Cardiac fibroblast (primary cell): ENCODE data around the gene IPO7.
"Not testable (repeated sequence)": the region's sequence is repeated elsewhere in the genome, so short reads cannot be mapped to it uniquely, and the experiment has no call there.

ENCODE experiments used
- DNase-seq, 2 donors: peaks; one replicate each; pipeline versions ENCODE4 v3.0.0 to v3.0.0-alpha.2; 2010; ENCODE audit warnings: low read depth in 2 of 2
- H3K4me3 ChIP-seq, 2 donors: replicated peaks in 1 of 2; 1 replicate in 1 of 2; 2 replicates in 1 of 2; pipeline ENCODE4 v1.5.1; 2011; ENCODE audit warnings: low read depth in 2 of 2, low read length in 2 of 2, mild to moderate bottlenecking in 2 of 2, moderate library complexity in 1 of 2
- TF ChIP-seq, protein P1 (sequence below): IDR thresholded peaks from one replicate; pipeline ENCODE4 v1.5.1; 2011; ENCODE audit warnings: low read depth, mild to moderate bottlenecking, low read length, inconsistent platforms

IPO7 gene

GRCh38 chr11:9399466-9399865, 15.0 kb downstream of the IPO7 start:
- DNase-seq: no peak
- no peak overlapping the region for H3K4me3 ChIP-seq
- TF ChIP-seq, protein P1, sequence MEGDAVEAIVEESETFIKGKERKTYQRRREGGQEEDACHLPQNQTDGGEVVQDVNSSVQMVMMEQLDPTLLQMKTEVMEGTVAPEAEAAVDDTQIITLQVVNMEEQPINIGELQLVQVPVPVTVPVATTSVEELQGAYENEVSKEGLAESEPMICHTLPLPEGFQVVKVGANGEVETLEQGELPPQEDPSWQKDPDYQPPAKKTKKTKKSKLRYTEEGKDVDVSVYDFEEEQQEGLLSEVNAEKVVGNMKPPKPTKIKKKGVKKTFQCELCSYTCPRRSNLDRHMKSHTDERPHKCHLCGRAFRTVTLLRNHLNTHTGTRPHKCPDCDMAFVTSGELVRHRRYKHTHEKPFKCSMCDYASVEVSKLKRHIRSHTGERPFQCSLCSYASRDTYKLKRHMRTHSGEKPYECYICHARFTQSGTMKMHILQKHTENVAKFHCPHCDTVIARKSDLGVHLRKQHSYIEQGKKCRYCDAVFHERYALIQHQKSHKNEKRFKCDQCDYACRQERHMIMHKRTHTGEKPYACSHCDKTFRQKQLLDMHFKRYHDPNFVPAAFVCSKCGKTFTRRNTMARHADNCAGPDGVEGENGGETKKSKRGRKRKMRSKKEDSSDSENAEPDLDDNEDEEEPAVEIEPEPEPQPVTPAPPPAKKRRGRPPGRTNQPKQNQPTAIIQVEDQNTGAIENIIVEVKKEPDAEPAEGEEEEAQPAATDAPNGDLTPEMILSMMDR: no peak

- not testable (repeated sequence) for H3K4me3 ChIP-seq, DNase-seq
Measured at GRCh38 chr11:9401884-9402283, 17.4 kb downstream of the IPO7 start.

- TF ChIP-seq, protein P1: no peak
- no peak for DNase-seq
- no peak overlapping the region for H3K4me3 ChIP-seq
Measured at GRCh38 chr11:9428706-9429105, 44.3 kb downstream of the IPO7 start.

DNA sequence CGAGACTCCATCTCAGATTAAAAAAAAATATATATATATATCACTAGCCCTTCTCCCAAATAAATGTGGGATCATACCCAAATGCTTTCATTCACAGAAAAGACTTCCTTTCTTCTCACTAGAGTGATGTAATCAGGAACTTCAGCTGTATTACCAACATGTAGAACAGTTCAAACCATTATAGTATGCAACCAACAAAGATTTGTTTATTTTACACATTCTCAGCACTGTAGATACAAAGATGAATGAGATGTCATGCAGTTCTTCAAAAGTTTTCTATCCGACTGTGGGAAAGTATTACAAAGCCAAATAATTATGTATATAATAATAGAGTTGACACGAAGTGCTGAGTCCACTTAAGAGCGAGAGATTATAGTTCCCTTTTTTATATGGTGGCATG, 54.2 kb downstream of the IPO7 start:
- H3K4me3 ChIP-seq: no peak overlapping the region
- TF ChIP-seq, protein P1: no peak
- no peak for DNase-seq

- TF ChIP-seq, protein P1: no peak
- DNase-seq: no peak
- no peak overlapping the region for H3K4me3 ChIP-seq
Measured at GRCh38 chr11:9446230-9446629, 61.8 kb downstream of the IPO7 start.

GRCh38 chr11:9448576-9449352, 64.3 kb downstream of the IPO7 start:
- DNase-seq: no peak
- no peak overlapping the region for H3K4me3 ChIP-seq
- TF ChIP-seq, protein P1: no peak

DNA sequence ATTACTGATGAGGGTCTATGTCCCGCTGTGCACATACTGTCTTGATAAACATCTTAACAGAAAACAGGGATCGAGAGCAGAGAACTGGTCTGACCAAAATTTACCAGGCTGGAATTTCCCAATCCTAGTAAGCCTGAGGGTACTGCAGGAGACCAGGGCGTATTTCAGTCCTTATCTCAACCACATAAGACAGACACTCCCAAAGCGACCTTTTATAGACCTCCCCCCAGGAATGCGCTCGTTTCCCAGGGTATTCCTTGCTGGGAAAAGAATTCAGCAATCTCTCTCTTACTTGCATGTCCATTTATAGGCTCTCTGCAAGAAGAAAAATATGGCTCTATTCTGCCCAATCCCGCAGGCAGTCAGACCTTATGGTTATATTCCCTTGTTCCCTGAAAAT, 67.6 kb downstream of the IPO7 start:
- H3K4me3 ChIP-seq: not testable (repeated sequence)
- peak in 1 of 2 donors; percentile 6 for DNase-seq

DNA sequence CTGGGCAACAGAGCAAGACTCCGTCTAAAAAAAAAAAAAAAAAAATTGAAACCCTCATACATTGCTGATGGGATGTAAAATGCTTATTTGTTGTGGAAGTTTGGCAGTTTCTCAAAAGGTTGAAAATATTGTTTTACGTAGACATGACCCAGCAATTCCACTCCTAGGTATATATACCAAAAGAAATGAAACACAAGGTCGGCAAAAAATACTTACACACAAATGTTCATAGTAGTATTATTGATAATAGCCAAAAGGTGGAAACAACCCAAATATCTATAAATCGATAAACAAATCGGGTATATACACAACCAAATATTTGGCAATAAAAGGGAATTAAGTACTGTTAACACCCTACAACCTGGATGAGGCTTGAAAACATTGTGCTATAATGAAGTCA, 71.3 kb downstream of the IPO7 start:
- no peak for DNase-seq
- TF ChIP-seq, protein P1: no peak
- H3K4me3 ChIP-seq: no peak overlapping the region
